ENCODE measurements around the gene FZR1. TPM values are rescaled to one million over a fixed set of nuclear protein-coding genes. Genes with fewer than 3 reads are reported as not detected.

Gene FZR1
- total and polyA plus RNA-seq, 9 donors: 3.9 to 54.9 (median 44.6) TPM

DNA sequence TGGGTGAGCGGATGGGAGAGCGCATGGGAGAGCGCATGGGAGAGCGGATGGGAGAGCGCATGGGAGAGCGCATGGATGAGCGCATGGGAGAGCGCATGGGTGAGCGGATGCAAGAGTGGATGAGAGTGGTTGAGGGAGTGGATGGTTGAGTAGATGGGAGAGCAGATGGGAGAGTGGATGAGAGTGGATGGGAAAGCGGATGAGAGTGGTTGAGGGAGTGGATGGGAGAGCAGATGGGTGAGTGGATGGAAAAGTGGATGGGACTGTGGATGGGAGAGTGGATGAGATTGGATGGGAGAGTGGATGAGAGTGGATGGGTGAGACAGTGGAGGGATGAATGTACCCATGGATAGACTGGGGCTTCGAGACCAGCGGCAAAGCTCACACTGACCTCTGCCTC lies 24.3 kb downstream of the FZR1 start:
- WGBS, 3 donors: 89 to 93% (median 92%) methylated on average over 12 of the region's 12 CpGs
- H3K4me3 ChIP-seq: no peak overlapping the region
- H3K27me3 ChIP-seq: no peaks in the 10 kb centered on the region
- H3K27ac ChIP-seq: no peak overlapping the region
- no peak for DNase-seq
- H3K4me1 ChIP-seq (ENCODE audit: insufficient read depth): peaks cover 2% of the 10 kb centered on the region
- no peak for TF ChIP-seq EP300 (IDR thresholded peaks at IDR 0.05)
- TF ChIP-seq POLR2A (IDR thresholded peaks at IDR 0.05): no peak
- TF ChIP-seq, protein P1, sequence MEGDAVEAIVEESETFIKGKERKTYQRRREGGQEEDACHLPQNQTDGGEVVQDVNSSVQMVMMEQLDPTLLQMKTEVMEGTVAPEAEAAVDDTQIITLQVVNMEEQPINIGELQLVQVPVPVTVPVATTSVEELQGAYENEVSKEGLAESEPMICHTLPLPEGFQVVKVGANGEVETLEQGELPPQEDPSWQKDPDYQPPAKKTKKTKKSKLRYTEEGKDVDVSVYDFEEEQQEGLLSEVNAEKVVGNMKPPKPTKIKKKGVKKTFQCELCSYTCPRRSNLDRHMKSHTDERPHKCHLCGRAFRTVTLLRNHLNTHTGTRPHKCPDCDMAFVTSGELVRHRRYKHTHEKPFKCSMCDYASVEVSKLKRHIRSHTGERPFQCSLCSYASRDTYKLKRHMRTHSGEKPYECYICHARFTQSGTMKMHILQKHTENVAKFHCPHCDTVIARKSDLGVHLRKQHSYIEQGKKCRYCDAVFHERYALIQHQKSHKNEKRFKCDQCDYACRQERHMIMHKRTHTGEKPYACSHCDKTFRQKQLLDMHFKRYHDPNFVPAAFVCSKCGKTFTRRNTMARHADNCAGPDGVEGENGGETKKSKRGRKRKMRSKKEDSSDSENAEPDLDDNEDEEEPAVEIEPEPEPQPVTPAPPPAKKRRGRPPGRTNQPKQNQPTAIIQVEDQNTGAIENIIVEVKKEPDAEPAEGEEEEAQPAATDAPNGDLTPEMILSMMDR (IDR thresholded peaks at IDR 0.05): no peak
- no peaks in the 10 kb centered on the region for H3K9me3 ChIP-seq
- H3K36me3 ChIP-seq: no peaks in the 10 kb centered on the region
- intact Hi-C loops (cut with DNase I): no loop called here

DNA sequence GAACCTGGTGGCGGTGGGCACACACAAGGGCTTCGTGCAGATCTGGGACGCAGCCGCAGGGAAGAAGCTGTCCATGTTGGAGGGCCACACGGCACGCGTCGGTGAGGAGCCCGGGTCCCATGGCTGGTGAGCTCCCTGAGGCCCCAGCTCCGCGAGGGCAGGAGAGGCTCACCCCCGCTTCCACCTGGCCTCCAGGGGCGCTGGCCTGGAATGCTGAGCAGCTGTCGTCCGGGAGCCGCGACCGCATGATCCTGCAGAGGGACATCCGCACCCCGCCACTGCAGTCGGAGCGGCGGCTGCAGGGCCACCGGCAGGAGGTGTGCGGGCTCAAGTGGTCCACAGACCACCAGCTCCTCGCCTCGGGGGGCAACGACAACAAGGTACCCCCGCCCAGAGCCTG lies 25.6 kb downstream of the FZR1 start:
- Histone ChIP-seq H3K27ac (no peak overlapping the region), H3K36me3 (no peaks in the 10 kb centered on the region), H3K27me3 (no peaks in the 10 kb centered on the region), H3K4me1 (ENCODE audit: insufficient read depth) (peaks cover 4% of the 10 kb centered on the region), H3K4me3 (no peak overlapping the region), H3K9me3 (no peaks in the 10 kb centered on the region)
- WGBS, 3 donors: 88 to 90% (median 90%) methylated on average over 29 of the region's 29 CpGs
- TF ChIP-seq POLR2A (IDR thresholded peaks at IDR 0.05): no peak
- no peak for TF ChIP-seq EP300 (IDR thresholded peaks at IDR 0.05)
- TF ChIP-seq, protein P1 (IDR thresholded peaks at IDR 0.05): no peak
- intact Hi-C loops (cut with DNase I): no loop called here
- peak in 2 of 5 donors; percentile 27 to 35 for DNase-seq

DNA sequence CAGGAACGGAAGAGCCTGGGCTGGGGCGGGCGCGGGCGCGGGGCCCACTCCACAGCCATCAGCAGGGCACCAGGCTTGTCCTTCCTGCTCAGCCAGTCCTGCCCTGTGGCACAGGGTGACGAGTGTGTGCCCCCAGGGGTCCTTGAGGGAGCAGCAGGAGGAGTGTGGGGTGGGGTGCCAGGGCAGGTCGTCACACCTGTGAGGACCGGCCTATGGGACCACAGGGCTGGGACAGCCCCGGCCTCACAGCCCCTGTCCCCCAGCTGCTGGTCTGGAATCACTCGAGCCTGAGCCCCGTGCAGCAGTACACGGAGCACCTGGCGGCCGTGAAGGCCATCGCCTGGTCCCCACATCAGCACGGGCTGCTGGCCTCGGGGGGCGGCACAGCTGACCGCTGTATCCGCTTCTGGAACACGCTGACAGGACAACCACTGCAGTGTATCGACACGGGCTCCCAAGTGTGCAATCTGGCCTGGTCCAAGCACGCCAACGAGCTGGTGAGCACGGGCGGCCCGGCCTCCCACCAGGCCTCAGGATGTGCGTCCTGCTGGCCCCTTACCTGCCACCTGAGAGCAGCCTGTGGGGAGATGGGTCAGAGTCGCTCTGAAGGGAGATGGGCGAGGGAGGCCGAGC lies 26.2 kb downstream of the FZR1 start:
- H3K36me3 ChIP-seq: no peaks in the 10 kb centered on the region
- WGBS, 3 donors: 90 to 91% (median 91%) methylated on average over 31 to 33 of the region's 33 CpGs
- no peak overlapping the region for H3K4me3 ChIP-seq
- peak in 2 of 5 donors; percentile 19 to 38 for DNase-seq
- H3K4me1 ChIP-seq (ENCODE audit: insufficient read depth): peaks cover 8% of the 10 kb centered on the region
- no peaks in the 10 kb centered on the region for H3K27me3 ChIP-seq
- intact Hi-C loops (cut with DNase I): no loop called here
- no peaks in the 10 kb centered on the region for H3K9me3 ChIP-seq
- no peak overlapping the region for H3K27ac ChIP-seq
- TF ChIP-seq EP300 (IDR thresholded peaks at IDR 0.05) (no peak), POLR2A (IDR thresholded peaks at IDR 0.05) (no peak)
- TF ChIP-seq, protein P1 (IDR thresholded peaks at IDR 0.05): no peak

DNA sequence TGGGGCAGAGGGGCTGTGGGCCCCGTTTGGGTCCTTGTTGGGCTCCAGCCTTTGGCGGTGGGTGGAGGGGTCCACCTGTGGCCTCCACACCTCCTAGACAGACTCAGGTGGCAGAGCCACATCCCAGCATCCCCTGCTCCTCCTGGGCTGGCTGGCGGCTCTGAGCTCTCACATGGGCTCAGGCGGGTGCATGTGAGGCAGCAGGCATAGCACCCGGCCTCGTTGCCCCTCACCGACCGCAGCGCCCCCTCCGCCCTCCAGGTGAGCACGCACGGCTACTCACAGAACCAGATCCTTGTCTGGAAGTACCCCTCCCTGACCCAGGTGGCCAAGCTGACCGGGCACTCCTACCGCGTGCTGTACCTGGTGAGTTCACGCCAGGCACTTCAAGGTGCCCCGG lies 26.9 kb downstream of the FZR1 start:
- 80 to 85% (median 82%) methylated on average over 11 to 17 of the region's 17 CpGs for whole genome bisulfite sequencing, 3 donors
- Histone ChIP-seq H3K27me3 (no peaks in the 10 kb centered on the region), H3K9me3 (no peaks in the 10 kb centered on the region), H3K27ac (no peak overlapping the region), H3K36me3 (no peaks in the 10 kb centered on the region), H3K4me3 (no peak overlapping the region), H3K4me1 (ENCODE audit: insufficient read depth) (peaks cover 9% of the 10 kb centered on the region)
- intact Hi-C loops (cut with DNase I): no loop called here
- peak in 1 of 5 donors; percentile 31 for DNase-seq
- TF ChIP-seq, protein P1 (IDR thresholded peaks at IDR 0.05): no peak
- TF ChIP-seq POLR2A (IDR thresholded peaks at IDR 0.05) (no peak), EP300 (IDR thresholded peaks at IDR 0.05) (no peak)

Data from ovary (tissue), 9 donors.